CD4-positive, alpha-beta T cell (primary cell): ENCODE results near the gene LPCAT2. TPM values are rescaled to one million over a fixed set of nuclear protein-coding genes. Genes with fewer than 3 reads are reported as not detected.
"Not testable (repeated sequence)": the region's sequence is repeated elsewhere in the genome, so short reads cannot be mapped to it uniquely, and the experiment has no call there.

Experiments
- ATAC-seq: fragments of 200-7000 bp; cut with Tn5 transposase; one replicate; pipeline ENCODE4 v1.10.0; 2022; ENCODE audit warnings: mild to moderate bottlenecking; ENCODE audit not compliant: poor library complexity
- CTCF ChIA-PET: fragments of 350-600 bp; sonication (Branson Sonifier 250); formaldehyde crosslinking; loops from one replicate; lab custom pipeline; 2021; ENCODE audit warnings: antibody characterized with exemption, inconsistent platforms; lab: Charles Lee
- POLR2A ChIA-PET: fragments of 350-600 bp; sonication (Branson Sonifier 250); formaldehyde crosslinking; loops from one replicate; lab custom pipeline; 2021; ENCODE audit warnings: antibody characterized with exemption, inconsistent platforms; lab: Charles Lee
- DNase-seq, 14 experiments: peaks; one replicate each; pipeline ENCODE4 v3.0.0-alpha.2; 2013 to 2020; ENCODE audit warnings: mixed read lengths in 2 of 14
- H3K27ac ChIP-seq, 2 donors: one replicate each; pipeline versions ENCODE4 v1.5.1 to v1.7.0; 2013; ENCODE audit warnings: low read length in 2 of 2, low read depth in 1 of 2, mild to moderate bottlenecking in 1 of 2
- H3K27me3 ChIP-seq, 2 experiments: 1 replicate in 1 of 2; 2 replicates in 1 of 2; pipeline versions ENCODE4 v1.6.1 to v1.7.0; 2013; ENCODE audit warnings: low read length in 2 of 2, control low read depth in 1 of 2, mild to moderate bottlenecking in 1 of 2, moderate library complexity in 1 of 2; ENCODE audit not compliant: insufficient read depth in 2 of 2, control insufficient read depth in 1 of 2
- H3K36me3 ChIP-seq: one replicate; pipeline ENCODE4 v1.6.1; 2013; ENCODE audit warnings: low read length, control low read depth; ENCODE audit not compliant: insufficient read depth
- H3K4me1 ChIP-seq: one replicate; pipeline ENCODE4 v1.6.1; 2013; ENCODE audit warnings: low read length, control low read depth; ENCODE audit not compliant: insufficient read depth
- H3K4me3 ChIP-seq: one replicate; pipeline ENCODE4 v1.5.1; 2013; ENCODE audit warnings: mild to moderate bottlenecking, low read length, moderate library complexity
- H3K9me3 ChIP-seq, 2 experiments: 1 replicate in 1 of 2; 2 replicates in 1 of 2; pipeline versions ENCODE4 v1.6.1 to v1.7.0; 2013; ENCODE audit warnings: low read length in 2 of 2, mild to moderate bottlenecking in 2 of 2, control low read depth in 1 of 2, moderate library complexity in 1 of 2; ENCODE audit not compliant: control insufficient read depth in 1 of 2, insufficient read depth in 1 of 2
- H3K27ac Mint-ChIP-seq: one replicate; pipeline ENCODE4 v1.8.0; 2020; ENCODE audit warnings: mixed read lengths
- H3K27me3 Mint-ChIP-seq: one replicate; pipeline ENCODE4 v1.8.0; 2021; ENCODE audit warnings: mixed read lengths
- H3K36me3 Mint-ChIP-seq: one replicate; pipeline ENCODE4 v1.8.0; 2021; ENCODE audit warnings: low read depth, mixed read lengths
- H3K4me1 Mint-ChIP-seq: one replicate; pipeline ENCODE4 v1.8.0; 2021; ENCODE audit warnings: low read depth, mixed read lengths
- H3K4me3 Mint-ChIP-seq: one replicate; pipeline ENCODE4 v1.8.0; 2020; ENCODE audit warnings: mild to moderate bottlenecking, mixed read lengths
- H3K9me3 Mint-ChIP-seq: one replicate; pipeline ENCODE4 v1.8.0; 2020; ENCODE audit warnings: mixed read lengths
- CTCF ChIP-seq: fragments of 200-600 bp; IDR thresholded peaks from one replicate; pipeline ENCODE4 v1.8.0; 2022; ENCODE audit warnings: antibody characterized with exemption, mild to moderate bottlenecking
- intact Hi-C, 2 experiments: fragments of 100-400 bp; cut with DNase I in 1 of 2; cut with micrococcal nuclease in 1 of 2; formaldehyde crosslinking; loops; one replicate each; pipeline versions ENCODE4 v1.15.1 to v1.9.0; 2023 to 2025; cut with DNase I, micrococcal nuclease
- total RNA-seq, 174 experiments: library from RNA in 2 of 174; stranded (reverse) in 2 of 174; gene quantifications; one replicate each; pipeline ENCODE4 v1.2.3 and lab custom pipeline; 2021 to 2026

LPCAT2 gene
- total RNA-seq, 2 experiments from 2014 or later: 0.22 to 0.36 TPM

- TF ChIP-seq CTCF: no peak
Measured at GRCh38 chr16:55615071-55615470, 106.2 kb downstream of the LPCAT2 start.

GRCh38 chr16:55615670-55616069 lies 106.8 kb downstream of the LPCAT2 start:
- H3K27me3 ChIP-seq, H3K36me3 Mint-ChIP-seq, DNase-seq, H3K9me3 ChIP-seq, H3K9me3 Mint-ChIP-seq, ATAC-seq, H3K4me3 ChIP-seq, CTCF ChIA-PET, H3K4me3 Mint-ChIP-seq, H3K4me1 ChIP-seq, H3K27ac ChIP-seq, POLR2A ChIA-PET, H3K4me1 Mint-ChIP-seq, H3K27ac Mint-ChIP-seq, H3K36me3 ChIP-seq, intact Hi-C loops: not testable (repeated sequence)
- peaks cover 26% of the 10 kb centered on the region for H3K27me3 Mint-ChIP-seq

More at GRCh38 chr16:55615071-55615470, 106.2 kb downstream of the LPCAT2 start:
- H3K36me3 Mint-ChIP-seq: no peaks in the 10 kb centered on the region
- POLR2A ChIA-PET: no interaction called here
- Histone ChIP-seq H3K36me3 (no peaks in the 10 kb centered on the region), H3K4me1 (no peaks in the 10 kb centered on the region), H3K27me3 (peaks cover 4 to 5% of the 10 kb centered on the region in 2 experiments), H3K4me3 (no peak overlapping the region), H3K9me3 (peaks cover 0 to 5% of the 10 kb centered on the region in 2 experiments), H3K27ac (no peak overlapping the region)
- no peaks in the 10 kb centered on the region for H3K4me1 Mint-ChIP-seq
- DNase-seq: no peak
- CTCF ChIA-PET: no interaction called here
- intact Hi-C loops: no loop called here
- no peaks in the 10 kb centered on the region for H3K9me3 Mint-ChIP-seq
- peaks cover 26% of the 10 kb centered on the region for H3K27me3 Mint-ChIP-seq
- no peak overlapping the region for H3K27ac Mint-ChIP-seq
- H3K4me3 Mint-ChIP-seq: no peak overlapping the region
- no peak for ATAC-seq

- H3K27me3 Mint-ChIP-seq: peaks cover 24% of the 10 kb centered on the region
- intact Hi-C loops: no loop called here
- no peak overlapping the region for H3K4me3 Mint-ChIP-seq
- Histone ChIP-seq H3K9me3 (no peaks in the 10 kb centered on the region), H3K36me3 (no peaks in the 10 kb centered on the region), H3K27ac (no peak overlapping the region), H3K4me1 (no peaks in the 10 kb centered on the region), H3K27me3 (peaks cover 0 to 3% of the 10 kb centered on the region in 2 experiments), H3K4me3 (no peak overlapping the region)
- ChIA-PET POLR2A (no interaction called here), CTCF (no interaction called here)
- H3K4me1 Mint-ChIP-seq: no peaks in the 10 kb centered on the region
- no peaks in the 10 kb centered on the region for H3K36me3 Mint-ChIP-seq
- H3K9me3 Mint-ChIP-seq: no peaks in the 10 kb centered on the region
- H3K27ac Mint-ChIP-seq: no peak overlapping the region
- no peak for TF ChIP-seq CTCF
- DNase-seq: no peak
- ATAC-seq: no peak
Measured at GRCh38 chr16:55621771-55622170, 112.9 kb downstream of the LPCAT2 start.

GRCh38 chr16:55622272-55622671 lies 113.4 kb downstream of the LPCAT2 start:
- ATAC-seq: no peak
- H3K9me3 ChIP-seq: no peaks in the 10 kb centered on the region
- peaks cover 0 to 3% of the 10 kb centered on the region in 2 experiments for H3K27me3 ChIP-seq
- no peak for DNase-seq
- Mint-ChIP-seq H3K4me1 (no peaks in the 10 kb centered on the region), H3K36me3 (no peaks in the 10 kb centered on the region), H3K9me3 (no peaks in the 10 kb centered on the region), H3K4me3 (no peak overlapping the region), H3K27ac (no peak overlapping the region), H3K27me3 (peaks cover 23% of the 10 kb centered on the region)
- H3K36me3 ChIP-seq: no peaks in the 10 kb centered on the region
- no peaks in the 10 kb centered on the region for H3K4me1 ChIP-seq
- CTCF ChIA-PET: no interaction called here
- H3K27ac ChIP-seq: no peak overlapping the region
- no peak overlapping the region for H3K4me3 ChIP-seq
- intact Hi-C loops: no loop called here
- TF ChIP-seq CTCF: no peak
- POLR2A ChIA-PET: no interaction called here
